GM13977 (cell line): ENCODE data around the gene RAD51B.

Experiments
- DNase-seq: peaks from one replicate; pipeline ENCODE4 v3.0.0; 2012; ENCODE audit warnings: low spot score
- CTCF ChIP-seq: IDR thresholded peaks from 2 replicates; pipeline ENCODE4 v1.5.1; 2012; ENCODE audit warnings: mild to moderate bottlenecking, control low read depth; ENCODE audit not compliant: insufficient read depth; ENCODE audit errors: extremely low read depth, missing control alignments
- in situ Hi-C: fragments of 300-500 bp; cut with MboI; formaldehyde crosslinking; loops from one replicate; pipeline ENCODE4 v1.12.0; 2022; ENCODE audit warnings: low sequenced_read_pairs, low pct_unique_long_range_greater_than_20kb, mixed read lengths, inconsistent platforms; ENCODE audit not compliant: unreplicated experiment

RAD51B gene

DNA sequence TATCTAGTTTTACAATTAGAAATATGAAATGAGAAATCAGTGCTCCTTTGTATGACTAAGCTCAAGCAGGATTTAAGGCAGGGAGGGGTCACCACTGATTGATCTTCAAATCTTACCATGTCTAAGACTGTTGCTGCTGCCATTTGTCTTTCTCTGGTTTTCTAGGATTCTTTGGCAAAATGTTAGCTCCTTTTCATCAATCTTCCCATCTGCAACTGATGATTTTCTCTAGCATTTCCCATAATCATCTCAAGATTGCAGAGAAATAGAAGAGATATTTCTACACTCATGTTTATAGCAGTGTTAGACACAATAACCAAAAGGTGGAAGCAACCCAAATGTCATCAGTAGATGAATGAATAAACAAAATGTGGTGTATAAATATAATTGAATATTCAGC is 175.0 kb downstream of the RAD51B start:
- no peak for TF ChIP-seq CTCF
- no peak for DNase-seq
- in situ Hi-C loops = no loop called here

DNA sequence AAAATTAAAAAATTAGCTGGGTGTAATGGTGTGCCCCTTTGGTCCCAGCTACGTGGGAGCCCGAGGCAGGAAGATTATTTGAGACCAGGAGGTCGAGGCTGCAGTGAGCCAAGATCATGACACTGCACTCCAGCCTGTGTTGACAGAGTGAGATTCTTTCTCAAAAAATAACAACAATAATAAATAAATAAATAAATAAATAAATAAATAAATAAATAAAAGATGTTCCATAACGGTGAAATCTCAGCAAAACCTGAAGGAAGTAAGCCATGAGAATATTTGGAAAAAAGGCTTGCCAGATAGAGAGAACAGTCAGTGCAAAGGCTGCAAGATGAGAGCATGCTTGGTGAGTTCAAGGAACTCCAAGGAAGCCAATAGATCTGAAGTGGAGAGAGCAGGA is 176.7 kb downstream of the RAD51B start:
- in situ Hi-C loops = no loop called here
- DNase-seq = no peak
- TF ChIP-seq CTCF = no peak

- in situ Hi-C loops = no loop called here
- no peak for TF ChIP-seq CTCF
- DNase-seq = no peak
Measured at GRCh38 chr14:67998834-67999233, 179.3 kb downstream of the RAD51B start.

DNA sequence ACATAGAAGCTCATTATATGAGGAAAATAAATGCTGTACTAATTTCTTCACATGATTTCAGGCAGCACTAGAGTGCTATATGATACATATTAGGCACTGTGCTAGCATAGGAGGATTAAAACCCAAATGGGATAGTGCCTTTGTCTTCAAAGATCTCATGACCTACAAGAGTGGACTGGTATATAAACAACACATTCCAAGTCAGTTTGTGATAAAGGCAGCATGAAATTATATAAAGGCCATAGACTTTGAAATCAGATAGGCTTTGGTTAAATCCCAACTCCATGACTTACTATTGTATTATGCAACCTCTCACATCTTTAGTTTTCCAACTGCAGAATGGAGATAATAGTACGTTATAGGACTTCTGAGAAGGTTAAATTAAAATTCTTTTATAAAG is 179.7 kb downstream of the RAD51B start:
- in situ Hi-C loops = no loop called here
- no peak for TF ChIP-seq CTCF
- no peak for DNase-seq

DNA sequence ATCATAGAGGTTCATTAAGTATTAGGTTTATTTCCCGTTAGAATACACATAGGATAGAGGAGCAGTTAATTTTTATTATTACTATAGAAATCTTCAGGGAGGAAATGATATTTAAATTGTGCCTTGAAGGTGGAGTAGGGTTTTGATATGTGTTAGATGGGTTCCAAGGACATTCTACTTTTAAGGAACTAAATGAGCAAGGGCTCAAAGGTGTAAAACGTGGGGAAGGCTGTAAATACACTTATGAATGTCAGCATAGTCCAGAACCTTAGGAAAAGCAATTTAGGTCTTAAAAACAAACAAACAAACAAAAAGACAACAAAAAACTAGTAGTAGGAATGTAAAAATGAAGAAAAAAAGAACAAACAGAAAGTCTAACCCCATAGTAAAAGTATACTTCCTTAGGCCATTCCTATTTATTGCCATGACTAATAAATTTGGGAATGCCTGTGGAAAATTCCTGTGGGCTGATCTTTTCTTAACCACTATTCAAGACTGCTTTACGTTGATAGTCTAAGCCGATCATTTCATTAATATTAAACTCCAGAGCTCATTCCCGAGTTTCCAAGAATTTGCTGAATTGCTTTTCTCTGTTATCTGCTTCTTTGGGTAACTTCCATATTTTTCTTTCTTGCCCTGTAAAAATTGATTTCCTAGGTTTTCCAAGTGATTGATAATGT is 180.3 kb downstream of the RAD51B start:
- in situ Hi-C loops = no loop called here
- DNase-seq = no peak
- no peak for TF ChIP-seq CTCF

- no peak for DNase-seq
- no peak for TF ChIP-seq CTCF
- in situ Hi-C loops = no loop called here
Measured at GRCh38 chr14:68000511-68000910, 180.9 kb downstream of the RAD51B start.
